Stimulated activated CD8-positive, alpha-beta memory T cell treated with anti-CD3 and anti-CD28 coated beads, Interleukin-2, amount 100 ng/mL, for 48 hours (primary cell): Measurements from ENCODE around the gene FUBP3.
A peak's percentile ranks its signal among the peaks of the same experiment; 100 is the strongest.

Experiments
- DNase-seq, 2 donors: peaks; one replicate each; pipeline ENCODE4 v3.0.0-alpha.2; 2020; ENCODE audit warnings: low read depth in 2 of 2

FUBP3 gene

GRCh38 chr9:130662099-130662969 lies 83.0 kb downstream of the FUBP3 start:
- DNase-seq: no peak

- no peak for DNase-seq
Observed at GRCh38 chr9:130662970-130663257, 83.5 kb downstream of the FUBP3 start.

DNA sequence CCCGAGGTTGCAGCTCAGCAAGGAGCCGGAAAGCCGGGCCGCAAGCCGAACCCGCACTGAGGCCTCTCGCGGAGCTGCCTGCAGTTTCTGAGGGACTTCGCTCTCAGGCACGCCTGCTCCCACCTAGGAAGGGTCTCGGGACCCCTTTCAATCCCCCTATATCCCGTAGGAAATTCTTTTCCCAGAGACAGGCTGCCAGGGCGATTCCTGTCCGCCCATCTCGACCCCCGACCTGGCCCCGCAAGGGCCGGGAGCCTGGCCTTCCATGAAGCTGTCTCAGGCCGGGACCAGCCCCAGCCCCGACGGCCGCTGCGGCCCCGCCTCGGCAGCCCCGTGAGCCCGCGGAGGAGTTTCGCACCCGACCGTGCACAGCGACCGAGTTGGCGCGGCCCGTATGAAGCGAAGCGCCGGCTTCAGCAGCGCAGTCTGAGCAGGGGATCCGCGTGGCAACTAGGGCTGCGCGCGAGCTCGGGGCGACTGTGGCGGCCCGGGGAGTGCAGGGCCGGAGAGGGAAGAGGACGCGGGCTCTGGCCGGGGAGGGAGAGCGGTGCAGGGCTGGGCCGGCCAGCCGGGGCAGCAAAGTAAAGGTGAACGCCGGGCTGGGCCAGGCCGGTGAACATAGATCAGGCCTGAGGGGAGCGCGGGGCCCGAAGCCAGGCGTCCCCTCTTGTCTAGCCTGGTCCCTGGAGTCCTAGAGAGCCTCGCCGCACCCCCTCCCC lies 84.0 kb downstream of the FUBP3 start:
- no peak for DNase-seq

DNA sequence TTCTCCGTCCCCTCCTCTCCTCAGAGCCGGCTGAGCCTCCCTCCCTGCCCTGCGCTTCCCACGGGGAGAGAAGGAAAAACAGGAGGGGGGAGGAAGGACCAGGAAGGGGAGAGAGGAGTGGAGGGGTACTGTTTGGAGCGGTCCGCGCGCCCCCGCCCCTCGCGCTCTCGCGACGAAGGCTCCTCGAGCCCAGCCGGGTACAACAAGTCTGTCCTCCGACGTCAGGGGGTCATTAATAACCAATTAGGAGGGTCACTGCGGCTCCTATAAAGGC lies 84.5 kb downstream of the FUBP3 start:
- DNase-seq: no peak

GRCh38 chr9:130664251-130665028 lies 85.1 kb downstream of the FUBP3 start, which contains the start of gene PRDM12:
PRDM12 (plus strand) TSS chr9:130664594; CDS start chr9:130664654, 60 bp downstream.
- no peak for DNase-seq

DNA sequence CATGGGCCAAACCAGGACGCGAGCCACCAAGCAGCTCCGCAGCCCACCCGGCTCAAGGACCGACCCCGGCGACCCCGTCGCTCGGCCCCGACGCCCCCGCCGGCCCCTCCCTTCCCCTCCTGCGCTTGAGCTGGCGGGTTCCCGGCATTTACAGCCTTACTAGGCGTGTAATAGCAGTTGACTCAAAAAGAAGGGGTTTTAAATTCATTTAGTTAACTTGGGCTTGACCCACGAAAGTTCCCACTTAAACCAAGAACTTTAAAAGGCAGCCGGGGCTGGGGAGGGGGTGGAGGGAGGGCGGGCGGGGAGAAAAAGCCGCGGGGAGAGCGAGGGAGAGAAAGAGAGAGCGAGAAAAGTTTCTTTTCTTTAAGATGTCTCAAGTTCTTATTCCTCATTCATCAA lies 85.7 kb downstream of the FUBP3 start:
- no peak for DNase-seq

DNA sequence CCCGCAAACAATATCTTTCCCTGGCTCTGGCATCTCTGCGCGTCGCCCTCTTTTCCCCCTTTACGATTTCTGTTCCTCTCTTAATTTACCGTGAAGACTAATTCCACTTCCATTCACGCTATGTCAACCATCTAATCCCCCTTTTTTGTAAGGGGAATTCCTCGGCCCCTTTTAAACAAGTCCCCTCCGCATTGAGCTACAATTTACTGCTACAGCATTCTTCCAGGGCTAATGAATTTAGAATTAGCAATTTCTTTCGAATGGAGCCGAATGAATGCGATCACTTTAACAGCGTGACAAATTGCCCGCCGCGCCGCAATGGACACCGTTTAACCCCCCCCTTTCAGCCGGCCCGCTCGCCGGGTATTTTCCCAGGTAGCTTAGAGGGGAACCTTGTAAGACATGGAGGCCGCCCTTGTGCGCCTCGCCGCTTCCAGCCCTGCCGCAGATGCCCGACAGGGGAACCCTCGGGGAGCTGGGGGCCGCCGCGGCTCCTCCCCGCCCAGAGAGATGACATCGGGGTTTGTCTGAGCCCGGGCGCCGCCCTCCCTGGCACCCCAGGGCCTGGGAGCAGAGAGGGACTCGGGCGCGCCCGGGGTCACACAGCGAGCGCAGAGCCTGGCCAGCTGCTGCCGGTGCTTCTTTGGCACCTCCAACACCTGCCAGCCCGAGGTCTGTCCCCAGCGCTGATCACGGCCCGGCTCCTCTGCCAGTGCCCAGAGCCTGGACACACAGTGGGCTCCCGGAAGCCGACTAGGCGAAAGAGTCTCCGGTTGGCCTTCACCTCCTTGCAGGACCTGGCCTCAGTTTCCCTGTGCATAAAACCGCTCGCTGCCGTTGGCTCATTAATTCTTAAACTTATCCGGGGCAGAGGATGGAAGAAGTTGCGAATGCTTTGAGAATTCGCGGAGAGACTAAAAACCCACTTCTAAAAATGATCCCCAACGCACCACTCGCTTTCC lies 86.3 kb downstream of the FUBP3 start:
- DNase-seq: no peak

- no peak for DNase-seq
Observed at GRCh38 chr9:130666393-130667119, 87.2 kb downstream of the FUBP3 start.

GRCh38 chr9:130667120-130667435 lies 87.7 kb downstream of the FUBP3 start:
- DNase-seq: no peak

DNA sequence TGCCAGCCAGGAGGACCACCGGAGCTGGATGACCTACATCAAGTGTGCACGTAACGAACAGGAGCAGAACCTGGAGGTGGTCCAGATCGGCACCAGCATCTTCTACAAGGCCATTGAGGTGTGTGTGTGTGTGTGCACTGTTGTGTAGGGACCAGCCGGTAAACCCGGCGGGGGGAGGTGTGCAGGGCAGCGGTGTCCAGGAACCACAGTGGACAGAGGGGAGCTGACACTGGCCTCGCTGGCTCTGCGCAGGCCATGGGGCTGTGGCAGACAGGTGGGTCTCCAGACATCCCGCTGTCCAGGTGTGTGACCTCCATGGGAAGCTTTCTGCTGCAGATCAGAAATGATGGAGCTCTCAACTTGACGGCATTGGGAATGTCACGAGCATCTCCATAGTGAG lies 88.8 kb downstream of the FUBP3 start:
- no peak for DNase-seq

GRCh38 chr9:130668659-130669058 lies 89.3 kb downstream of the FUBP3 start:
- DNase-seq: no peak

DNA sequence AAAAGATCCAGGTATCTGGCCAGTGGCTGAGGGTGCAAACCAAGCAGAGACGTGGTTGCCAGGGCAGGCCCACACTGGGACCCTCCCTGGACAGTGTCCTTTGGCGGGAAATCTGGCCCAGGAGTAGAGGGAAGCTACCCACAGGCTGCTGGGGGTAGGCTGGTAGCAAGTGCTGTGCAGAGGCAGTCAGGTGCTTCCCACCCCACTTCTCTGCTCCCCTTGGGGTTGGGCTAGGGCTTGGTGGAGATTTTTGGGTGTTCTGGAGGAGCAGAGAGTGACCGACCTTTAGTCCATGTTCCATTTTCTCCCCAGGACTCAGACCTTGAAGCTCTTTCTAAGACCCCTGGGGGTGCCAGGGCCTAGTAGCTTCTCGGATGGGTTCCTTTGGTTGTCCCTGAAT lies 90.6 kb downstream of the FUBP3 start:
- no peak for DNase-seq

DNA sequence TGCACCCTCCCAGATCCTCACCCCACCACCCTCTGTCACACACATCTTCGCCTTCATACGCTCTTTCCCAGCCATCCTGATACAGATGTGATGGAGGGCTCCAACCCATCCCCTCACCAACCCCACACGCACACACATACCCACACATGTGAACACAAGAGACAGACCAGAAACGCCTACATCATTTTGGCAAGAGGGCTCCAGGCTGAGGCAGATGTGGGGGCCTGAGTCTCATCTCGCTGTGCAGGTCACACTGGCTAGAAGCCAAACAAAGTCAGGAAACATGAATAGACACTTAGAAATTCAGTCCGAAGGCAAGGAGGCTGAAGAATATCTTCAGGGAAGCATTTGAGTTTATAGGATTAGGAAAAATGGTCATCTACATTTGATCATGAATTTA lies 91.3 kb downstream of the FUBP3 start:
- no peak for DNase-seq

DNA sequence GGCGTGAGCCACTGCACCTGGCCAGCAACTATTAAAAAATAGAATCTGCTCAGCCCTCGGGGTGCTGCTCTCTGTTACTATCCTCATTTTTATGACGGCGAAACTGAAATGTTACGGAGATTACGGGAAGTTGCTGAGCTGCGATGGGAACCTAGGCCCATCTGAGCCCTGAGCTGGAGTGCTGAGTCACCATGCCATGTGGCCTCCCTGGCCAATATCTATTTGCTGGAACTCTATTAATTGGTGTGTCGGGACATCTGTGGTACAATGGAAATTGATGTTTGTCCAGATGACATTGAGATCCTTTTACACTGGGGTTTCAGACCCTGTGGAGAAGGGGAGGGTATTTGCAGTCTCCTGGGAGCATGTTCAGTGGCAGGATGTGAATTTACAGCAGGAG lies 93.1 kb downstream of the FUBP3 start:
- DNase-seq: no peak

DNA sequence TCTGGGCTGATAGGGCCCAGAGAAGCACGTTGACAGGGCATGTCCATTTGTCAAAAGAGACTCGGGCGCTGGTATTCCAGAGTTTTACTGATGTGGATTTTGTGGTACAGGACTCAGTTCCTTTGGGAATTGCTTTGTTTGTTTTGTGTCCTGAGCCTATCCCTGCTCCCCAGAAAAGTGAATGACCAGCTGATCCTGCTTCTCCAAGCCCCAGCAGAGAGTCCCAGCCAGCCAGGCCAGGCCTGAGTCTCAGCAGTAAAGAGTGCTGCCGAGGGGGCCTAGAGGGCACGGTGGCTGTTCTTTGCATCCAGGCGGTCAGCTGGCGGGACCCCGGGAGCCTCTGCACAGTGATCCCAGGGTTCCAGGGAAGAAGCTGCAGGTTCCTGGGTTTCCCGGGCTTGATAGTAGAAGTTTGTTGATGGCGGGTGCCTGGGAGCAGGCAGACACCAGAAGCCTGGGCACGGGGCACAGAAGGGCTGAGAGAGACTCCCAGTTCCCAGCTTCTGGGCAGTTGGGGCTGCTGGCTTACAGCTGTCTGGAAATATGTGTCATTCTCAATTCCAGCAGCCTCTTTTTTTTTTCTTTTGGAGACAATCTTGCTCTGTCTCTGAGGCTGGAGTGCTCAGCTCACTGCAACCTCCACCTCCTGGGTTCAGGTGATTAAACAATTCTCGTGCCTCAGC lies 93.7 kb downstream of the FUBP3 start:
- no peak for DNase-seq

DNA sequence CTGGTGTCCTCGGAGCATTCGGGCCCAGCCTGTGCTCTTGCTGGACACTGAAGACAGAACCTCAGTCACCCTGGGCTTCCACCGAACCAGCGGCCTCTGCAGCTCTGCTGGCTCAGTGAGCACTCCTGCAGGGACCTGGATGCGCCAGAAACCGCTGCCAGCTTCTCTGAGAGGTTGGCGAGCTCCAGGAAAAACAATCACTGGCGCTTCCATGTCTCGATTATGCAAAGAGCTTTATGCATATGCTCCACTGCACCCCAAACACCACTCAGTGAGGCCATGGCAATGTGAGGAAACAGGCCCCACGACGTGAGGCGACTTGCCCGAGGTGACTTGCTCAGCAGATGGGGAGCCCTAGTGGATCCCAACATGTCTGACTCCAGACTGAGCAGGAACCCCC lies 96.0 kb downstream of the FUBP3 start:
- DNase-seq: no peak

GRCh38 chr9:130677252-130677651 lies 97.9 kb downstream of the FUBP3 start:
- no peak for DNase-seq

DNA sequence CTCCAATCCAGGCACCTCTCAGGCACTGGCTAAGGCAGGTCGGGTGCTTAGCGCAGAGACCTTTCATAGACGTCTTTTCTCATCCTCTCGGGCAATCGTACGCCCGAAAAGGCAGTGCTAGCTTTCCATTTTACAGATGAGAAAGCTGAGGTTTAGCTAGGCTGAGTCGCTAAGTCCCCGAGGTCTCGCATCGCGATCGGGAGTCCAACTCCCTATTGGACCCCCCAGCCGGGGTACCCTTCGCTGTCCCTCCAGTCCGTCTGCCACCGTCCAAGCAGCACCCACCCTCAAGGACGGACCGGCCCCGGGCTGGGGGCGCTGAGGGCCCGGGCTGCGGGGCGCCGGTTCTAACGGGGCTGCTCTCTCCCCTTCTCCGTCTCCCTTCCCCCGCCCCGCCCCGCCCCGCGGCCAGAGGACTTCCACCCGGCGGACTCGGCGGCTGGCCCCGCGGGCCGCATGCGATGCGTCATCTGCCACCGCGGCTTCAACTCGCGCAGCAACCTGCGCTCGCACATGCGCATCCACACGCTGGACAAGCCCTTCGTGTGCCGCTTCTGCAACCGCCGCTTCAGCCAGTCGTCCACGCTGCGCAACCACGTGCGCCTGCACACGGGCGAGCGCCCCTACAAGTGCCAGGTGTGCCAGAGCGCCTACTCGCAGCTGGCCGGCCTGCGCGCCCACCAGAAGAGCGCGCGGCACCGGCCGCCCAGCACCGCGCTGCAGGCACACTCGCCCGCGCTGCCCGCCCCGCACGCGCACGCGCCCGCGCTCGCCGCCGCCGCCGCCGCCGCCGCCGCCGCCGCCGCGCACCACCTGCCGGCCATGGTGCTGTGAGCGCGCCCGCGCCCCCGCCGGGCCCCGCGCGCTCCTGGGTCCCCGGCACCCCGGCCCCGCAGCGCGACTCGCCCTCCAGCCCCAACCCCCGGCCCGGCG lies 101.7 kb downstream of the FUBP3 start:
- DNase-seq: peak; percentile 55 to 63

DNA sequence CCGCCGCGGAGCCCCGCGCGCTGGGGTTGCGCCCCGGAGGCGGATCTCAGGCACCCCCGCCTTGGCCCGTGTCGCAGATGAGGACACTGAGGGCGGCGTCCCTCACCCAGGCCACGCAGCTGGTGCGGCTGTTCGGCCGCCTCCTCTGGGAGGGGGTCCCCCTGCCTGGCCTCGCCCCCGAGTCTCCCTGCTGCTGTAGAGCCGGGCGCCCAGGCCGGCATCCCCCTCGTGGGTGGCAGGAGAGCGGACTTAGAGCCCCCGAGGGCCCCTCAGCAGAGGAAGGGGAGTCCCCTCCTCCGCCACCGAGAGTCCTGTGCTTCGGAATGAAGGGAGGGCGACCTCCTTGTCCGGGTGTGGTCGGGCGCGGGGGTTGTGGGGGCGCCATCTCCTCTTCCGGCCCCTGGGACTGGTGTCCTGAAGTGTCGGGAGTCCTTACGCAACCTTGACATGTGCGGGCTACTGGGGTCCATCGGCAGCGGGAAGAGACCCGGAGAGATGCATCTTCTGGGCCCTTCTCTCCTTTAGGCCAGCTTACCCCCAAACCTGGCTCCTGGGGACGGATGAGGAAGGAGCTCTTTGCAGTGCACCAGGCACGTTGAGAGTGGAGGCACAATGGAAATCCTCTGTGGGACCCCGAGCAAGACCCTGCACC lies 102.5 kb downstream of the FUBP3 start:
- no peak for DNase-seq
